Left lobe of liver (tissue), 2 donors: ENCODE measurements around the gene AFF3. TPM values are rescaled to one million over a fixed set of nuclear protein-coding genes. Genes with fewer than 3 reads are reported as not detected.

Source experiments
- ATAC-seq: fragments of 200-7000 bp; cut with Tn5 transposase; one replicate; pipeline ENCODE4 v1.9.1; 2020; ENCODE audit warnings: mild to moderate bottlenecking, moderate library complexity
- DNase-seq: peaks from one replicate; pipeline ENCODE4 v3.0.0-alpha.2; 2020; ENCODE audit warnings: low spot score
- total RNA-seq: library from RNA; stranded (reverse); gene quantifications from one replicate; pipeline ENCODE4 v1.2.1, GENCODE V29; 2021
- donor health status: DM: no; HTN: no; CAD: no; lungs with moderate emphysema.
- donor health status: DM: no; HTN: yes; CAD: no.

Gene AFF3
- total RNA-seq, 1 donor from 2014 or later, result 2.3 TPM

DNA sequence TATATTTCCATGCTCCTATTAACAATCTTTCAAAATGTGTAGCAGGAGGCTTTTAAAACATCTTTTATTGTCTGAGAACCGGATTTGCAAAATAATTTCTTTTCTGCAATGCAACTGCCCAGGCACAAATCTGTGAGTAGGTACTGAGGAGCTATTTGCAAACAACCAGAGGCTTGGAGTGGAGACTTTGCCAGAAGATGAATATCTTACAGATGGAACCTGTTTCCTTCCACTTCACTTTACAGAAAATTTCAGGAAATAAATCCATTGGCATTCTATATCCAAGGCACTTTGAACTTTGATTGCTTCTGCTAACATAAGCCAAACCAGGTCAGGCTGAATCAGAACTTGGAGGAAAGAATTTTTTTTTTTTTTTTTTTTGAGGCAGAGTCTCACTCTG is 415.2 kb downstream of the AFF3 start:
- ATAC-seq (peak; percentile 38), DNase-seq (no peak)

DNA sequence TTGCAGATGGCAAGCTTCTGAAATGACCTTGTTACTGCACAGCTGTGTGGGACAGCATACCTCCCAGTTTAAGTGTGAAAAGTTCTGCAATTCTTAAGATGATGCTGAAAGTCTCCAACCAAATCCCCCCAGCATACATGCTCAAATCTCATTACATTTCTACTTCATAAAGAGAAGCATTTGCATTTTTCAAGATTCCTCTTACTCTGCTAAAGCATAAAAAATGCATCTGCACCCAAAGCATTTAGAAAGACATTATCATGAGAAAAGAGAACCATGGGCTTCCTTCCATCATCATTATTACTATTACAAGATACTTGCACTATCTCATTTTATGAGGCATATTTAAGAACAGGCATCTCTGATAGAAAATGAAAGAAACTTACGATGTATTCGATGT is 415.7 kb downstream of the AFF3 start:
- DNase-seq (no peak), ATAC-seq (no peak)

DNA sequence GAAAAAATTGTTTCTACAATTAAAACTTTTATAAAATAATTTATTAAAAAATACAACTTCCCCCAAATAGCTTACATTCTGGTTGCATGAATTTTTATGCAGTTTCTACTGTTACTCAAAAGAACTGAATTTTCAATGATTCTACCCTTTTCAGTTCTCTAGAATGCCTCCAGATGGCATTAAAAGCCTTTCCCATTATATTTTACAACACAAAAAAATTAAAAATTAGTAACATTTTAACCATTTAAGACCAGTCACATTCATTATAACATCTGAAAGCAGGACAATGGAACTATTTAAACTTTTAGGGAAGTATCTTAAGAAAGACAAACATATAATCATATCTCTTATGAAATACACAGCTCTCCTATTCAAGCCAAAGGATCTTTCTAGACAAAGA is 416.6 kb downstream of the AFF3 start:
- no peak for ATAC-seq
- DNase-seq, result no peak

DNA sequence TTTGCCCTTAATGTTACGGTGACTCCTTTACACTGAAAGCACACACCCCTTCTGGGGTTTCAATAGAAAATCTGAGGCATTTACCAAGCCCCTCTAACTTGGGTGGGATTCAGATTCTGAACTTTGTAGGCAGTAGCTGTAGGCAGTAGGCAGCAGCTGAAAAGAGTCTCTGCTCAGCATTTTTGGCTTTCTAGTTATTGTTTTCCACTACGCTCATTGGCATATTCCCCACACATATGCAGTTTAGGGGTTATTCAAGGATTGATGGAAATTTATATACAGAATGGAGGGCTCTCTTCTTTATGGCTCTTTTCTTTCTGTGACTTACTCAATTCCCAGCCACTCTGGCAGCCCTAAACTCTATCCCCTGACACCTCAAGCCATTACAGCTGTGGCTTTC is 419.9 kb downstream of the AFF3 start:
- DNase-seq (no peak), ATAC-seq (no peak)

GRCh38 chr2:99719102-99719501 is 423.3 kb downstream of the AFF3 start:
- no peak for DNase-seq
- no peak for ATAC-seq

GRCh38 chr2:99715956-99716355 is 426.4 kb downstream of the AFF3 start:
- ATAC-seq, result peak; percentile 56
- no peak for DNase-seq

DNA sequence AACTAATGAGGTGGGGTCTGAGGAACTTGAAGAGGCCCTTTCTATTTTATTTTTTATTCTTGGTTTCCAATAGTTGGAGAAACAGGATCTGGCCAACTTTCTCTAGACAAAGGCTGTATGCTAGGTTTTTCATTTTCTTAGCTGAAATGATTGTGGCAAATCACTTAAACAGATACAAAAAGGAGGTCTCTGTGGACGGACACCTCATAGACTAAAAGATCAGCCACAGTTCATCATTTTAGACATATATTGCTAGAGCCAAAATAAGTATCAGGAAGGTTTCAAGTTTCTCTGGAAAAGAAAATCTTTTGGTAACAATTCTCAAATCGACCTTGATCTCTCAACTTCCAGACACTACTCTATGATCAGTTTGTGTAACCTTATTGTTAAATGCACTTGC is 428.0 kb downstream of the AFF3 start:
- ATAC-seq (no peak), DNase-seq (no peak)

DNA sequence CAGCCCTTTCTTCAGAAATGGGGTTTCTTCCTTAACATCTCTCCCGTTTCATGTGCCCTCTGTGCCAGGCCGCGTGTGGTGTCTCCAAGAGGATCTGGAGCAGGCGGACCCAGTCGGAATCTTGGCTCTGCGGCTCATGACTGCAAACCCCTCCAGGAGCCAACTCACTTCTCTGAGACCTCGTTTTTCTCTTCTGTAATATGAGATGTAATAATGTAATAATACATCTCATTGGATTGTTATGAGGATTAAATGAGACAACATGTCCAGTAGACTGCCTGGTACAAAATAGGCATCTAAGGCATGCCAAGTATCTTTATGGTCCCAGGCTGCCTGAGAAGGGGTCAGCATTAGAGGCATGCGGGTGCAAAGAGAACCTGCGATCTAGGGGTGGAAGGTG is 431.2 kb downstream of the AFF3 start:
- no peak for ATAC-seq
- DNase-seq, result no peak

GRCh38 chr2:99710721-99711120 is 431.7 kb downstream of the AFF3 start:
- ATAC-seq, result no peak
- no peak for DNase-seq

DNA sequence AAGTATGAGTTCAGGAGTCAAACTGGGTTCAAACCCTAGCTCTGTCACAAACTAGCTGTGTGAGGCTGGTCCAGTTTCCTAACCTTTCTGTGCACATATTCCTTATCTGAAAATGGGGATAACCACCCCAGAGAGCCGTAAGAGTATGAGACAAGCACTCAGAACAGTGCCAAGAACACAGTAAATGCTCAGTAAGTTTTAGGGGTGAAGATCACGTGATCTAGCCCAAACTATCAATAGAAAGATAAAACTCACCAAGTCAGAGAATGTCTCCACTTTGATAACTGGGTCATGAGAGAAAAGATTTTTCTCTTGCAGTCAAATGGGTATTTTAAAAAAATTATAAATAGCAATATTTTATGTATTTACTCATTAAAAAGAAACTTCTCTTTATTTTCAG is 433.2 kb downstream of the AFF3 start:
- no peak for DNase-seq
- no peak for ATAC-seq

DNA sequence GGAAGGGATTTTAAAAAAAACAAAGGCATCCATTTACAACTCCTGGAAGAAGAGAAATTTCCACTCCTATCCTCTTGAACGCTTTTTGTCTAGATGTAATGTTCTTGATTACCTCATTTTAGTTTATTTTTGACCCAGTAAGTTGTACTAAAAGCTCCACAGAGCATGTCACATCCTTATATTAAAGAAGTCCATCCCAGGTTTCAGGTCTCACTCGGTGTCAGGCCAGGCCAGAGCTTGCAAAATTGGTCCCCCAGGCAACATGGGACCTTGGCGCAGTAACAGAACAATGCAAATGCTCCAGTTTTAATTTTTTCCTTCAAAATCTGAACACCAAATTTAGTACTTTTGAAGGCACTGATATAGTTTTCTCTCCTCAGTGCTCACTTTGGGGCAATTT is 434.2 kb downstream of the AFF3 start:
- no peak for DNase-seq
- ATAC-seq, result no peak

DNA sequence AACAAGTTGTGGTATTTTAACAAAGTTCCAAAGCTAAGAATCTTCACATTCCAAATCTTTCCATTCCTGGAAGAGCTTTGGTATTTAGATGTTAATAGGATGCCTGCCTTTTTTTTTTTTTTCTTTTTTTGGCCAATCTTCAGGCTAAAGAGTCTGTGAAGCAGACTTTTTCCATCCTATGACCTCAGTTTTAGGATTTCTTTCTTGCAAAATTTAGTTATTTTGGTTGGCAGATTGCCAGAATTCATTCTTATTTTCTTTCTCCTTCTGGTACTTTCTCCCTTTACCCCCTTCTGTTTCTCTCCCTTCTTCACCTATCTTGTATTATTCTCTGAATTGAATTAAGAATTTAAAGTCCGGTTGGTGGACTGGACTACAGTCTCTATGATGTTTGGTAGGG is 434.8 kb downstream of the AFF3 start:
- no peak for DNase-seq
- no peak for ATAC-seq

DNA sequence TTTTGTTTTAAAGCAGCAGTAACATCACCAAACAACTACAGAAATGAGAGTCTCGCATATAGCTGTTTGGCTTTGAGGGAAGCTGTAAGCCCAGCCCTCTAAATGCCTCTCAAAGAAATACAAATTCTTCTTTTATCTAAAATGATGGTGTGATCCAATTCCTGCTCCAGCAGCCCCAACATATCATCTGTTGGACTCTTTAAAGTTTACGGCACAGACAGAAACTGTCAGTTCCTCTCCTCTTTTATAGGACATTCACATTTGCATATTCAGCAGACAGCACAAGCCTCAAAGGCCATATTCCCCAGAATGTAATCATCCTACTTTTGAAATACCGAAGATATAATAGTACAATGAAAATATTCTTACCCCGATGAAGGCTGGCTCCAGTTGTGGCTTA is 435.7 kb downstream of the AFF3 start:
- ATAC-seq (no peak), DNase-seq (no peak)

GRCh38 chr2:99701503-99701902 is 440.9 kb downstream of the AFF3 start:
- DNase-seq, result no peak
- ATAC-seq, result no peak

DNA sequence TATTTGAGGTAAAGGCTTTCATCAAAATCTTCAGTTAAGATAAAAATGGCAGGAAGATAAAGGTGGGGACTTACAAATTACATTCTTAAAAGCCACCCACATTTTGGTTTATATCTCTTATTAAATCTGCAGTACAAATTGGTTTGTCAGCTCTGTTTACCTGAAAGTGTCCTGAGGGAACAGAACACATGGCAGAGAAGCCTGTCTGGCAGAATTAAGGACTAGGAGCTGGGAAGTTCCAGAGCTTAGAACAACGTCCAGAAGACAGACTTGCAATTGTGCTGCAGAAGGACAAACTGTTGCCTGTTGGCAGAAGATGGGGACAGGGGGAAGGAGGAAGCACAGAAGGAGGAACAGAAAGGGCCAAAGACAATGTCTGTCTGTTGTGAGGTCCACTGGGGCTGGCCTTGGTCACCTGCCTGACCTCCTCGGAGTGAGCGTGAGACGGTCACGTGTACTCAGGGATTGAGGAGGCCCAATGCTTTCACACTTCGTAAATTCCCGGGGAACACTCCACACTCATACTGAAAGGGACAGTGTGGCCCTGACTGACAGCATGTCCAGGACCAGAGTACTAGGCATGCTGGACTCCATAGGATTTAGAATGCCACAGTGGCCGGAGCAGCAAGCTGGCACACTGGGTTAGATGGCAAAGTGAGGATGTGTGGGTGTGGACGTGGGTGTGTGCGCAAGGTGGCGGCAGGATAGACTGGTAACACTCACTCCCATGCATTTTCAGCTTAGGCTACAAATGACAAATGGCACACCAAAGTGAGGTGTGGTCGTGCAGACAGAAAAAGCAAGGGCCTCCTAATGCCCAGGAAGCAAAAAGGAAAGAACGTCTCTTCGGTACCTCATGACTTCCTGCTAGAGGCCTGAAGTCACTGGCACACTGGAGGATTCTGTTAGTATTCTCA is 441.6 kb downstream of the AFF3 start:
- no peak for ATAC-seq

DNA sequence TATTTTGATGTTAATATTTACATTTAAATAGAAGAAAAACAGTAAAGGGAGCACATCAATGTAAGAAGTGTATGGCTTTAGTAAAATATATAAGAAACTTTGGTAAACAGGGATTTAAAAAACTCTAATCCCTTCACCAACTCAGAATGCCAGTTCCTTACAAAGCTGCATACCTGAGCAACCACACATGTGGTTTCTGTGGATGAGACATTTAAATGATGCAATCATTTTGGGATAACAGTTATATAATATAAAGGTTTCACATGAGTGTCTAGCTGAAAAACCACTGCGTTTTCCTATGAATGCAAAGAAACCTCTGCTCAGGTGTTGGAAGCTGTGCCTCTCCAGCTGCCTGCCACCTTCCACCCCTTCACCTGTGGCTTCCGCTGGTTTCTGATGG is 443.5 kb downstream of the AFF3 start:
- ATAC-seq (no peak), DNase-seq (no peak)

More for the DNA sequence above, 441.6 kb downstream of the AFF3 start:
- no peak for DNase-seq

- no peak for DNase-seq
Observed at GRCh38 chr2:99697811-99698568, 444.4 kb downstream of the AFF3 start.

GRCh38 chr2:99695944-99696253 is 446.5 kb downstream of the AFF3 start:
- no peak for DNase-seq
- ATAC-seq, result no peak

More at GRCh38 chr2:99697811-99698568, 444.4 kb downstream of the AFF3 start:
- no peak for ATAC-seq

- DNase-seq (no peak), ATAC-seq (no peak)
Observed at GRCh38 chr2:99695130-99695943, 447.1 kb downstream of the AFF3 start.

- no peak for ATAC-seq
Observed at GRCh38 chr2:99694331-99694730, 448.1 kb downstream of the AFF3 start.

DNA sequence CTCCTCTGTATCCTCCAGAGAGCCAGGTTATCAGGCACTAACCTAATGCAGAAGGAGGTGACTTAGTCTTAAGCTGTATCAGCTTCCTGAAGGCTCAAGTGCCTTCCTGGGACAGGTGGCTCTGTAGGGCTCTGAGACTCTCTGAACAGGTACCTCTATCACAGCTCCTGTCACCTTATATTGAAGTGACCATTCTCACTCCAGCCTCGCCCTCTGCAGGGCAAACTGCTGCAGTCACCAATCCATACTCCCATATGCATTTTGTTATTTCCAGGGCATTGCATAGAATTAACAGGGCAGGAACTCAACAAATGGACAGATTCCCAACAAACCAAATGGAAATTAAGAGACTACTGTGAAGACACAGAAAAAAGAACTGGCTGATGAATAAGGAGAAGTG is 449.6 kb downstream of the AFF3 start:
- ATAC-seq, result no peak
- no peak for DNase-seq

More at GRCh38 chr2:99694331-99694730, 448.1 kb downstream of the AFF3 start:
- DNase-seq, result no peak
